Body of pancreas (tissue), 4 donors: Measurements from ENCODE around the gene KLHDC4.

ENCODE experiments used
- POLR2A ChIP-seq, 3 donors: fragments of 450-650 bp; IDR thresholded peaks; one replicate each; pipeline ENCODE4 v1.6.1; 2016; ENCODE audit warnings: antibody characterized with exemption in 3 of 3, mild to moderate bottlenecking in 2 of 3
- TF ChIP-seq, protein P1 (sequence below), 7 experiments: fragments of 450-650 bp in 4 of 7; fragments of 200-600 bp in 3 of 7; sonication (generic) in 3 of 7; IDR thresholded peaks; one replicate each; pipeline ENCODE4 v1.5.1; 2016 to 2019; ENCODE audit warnings: antibody characterized with exemption in 7 of 7

DNA sequence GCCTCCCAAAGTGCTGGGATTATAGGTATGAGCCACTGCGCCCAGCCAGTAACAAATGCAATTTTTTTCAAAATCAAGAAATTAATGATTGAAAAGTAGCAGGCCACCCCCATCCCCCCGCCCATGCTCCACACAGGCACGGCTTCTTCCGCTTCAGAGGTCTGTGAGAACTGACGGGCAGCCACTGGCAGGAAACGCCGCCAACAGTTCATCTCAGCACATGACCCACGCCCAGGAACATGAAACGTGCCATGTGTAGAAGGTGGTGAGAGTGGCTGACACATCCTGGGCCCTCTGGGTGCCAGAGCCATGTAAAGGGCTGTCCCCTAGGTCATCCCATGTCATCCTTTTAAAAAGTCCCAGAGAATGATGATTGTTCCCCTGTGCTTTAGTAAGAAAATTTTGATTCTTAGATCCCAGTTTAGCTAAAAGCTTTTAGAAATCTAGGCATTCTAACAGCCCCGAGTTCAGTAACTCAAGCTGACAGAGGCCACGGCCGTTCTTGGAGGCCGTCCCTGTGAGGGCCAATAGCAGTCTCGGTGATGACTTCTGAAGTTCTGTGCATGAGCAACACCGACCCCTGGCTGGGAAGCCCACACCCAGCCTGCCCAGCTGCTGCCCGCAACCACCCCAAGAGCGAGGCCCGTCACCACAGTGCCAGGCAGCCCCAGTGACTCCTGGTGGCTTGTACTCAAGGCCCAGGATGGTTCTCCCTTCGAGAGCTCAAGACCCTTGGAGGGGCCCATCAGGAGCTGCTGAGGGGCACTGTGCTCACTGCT is 52.1 kb downstream of the KLHDC4 start:
- no peak for TF ChIP-seq POLR2A (IDR thresholded peaks at IDR 0.05)
- TF ChIP-seq, protein P1, sequence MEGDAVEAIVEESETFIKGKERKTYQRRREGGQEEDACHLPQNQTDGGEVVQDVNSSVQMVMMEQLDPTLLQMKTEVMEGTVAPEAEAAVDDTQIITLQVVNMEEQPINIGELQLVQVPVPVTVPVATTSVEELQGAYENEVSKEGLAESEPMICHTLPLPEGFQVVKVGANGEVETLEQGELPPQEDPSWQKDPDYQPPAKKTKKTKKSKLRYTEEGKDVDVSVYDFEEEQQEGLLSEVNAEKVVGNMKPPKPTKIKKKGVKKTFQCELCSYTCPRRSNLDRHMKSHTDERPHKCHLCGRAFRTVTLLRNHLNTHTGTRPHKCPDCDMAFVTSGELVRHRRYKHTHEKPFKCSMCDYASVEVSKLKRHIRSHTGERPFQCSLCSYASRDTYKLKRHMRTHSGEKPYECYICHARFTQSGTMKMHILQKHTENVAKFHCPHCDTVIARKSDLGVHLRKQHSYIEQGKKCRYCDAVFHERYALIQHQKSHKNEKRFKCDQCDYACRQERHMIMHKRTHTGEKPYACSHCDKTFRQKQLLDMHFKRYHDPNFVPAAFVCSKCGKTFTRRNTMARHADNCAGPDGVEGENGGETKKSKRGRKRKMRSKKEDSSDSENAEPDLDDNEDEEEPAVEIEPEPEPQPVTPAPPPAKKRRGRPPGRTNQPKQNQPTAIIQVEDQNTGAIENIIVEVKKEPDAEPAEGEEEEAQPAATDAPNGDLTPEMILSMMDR (IDR thresholded peaks at IDR 0.05): no peak
